ENCODE results near the gene SYCE3.

Gene SYCE3

GRCh38 chr22:50605002-50605612 is 42.4 kb upstream of the SYCE3 start:
- TF ChIP-seq CTCF (conservative IDR thresholded peaks at IDR 0.05; ENCODE audit: low read depth), result no peak
- no peak overlapping the region for H3K27ac ChIP-seq
- POLR2A ChIA-PET (ENCODE audit: low non-redundant PET), result no interaction called here
- no peak for DNase-seq (ENCODE audit: low spot score)
- CTCF ChIA-PET, result no interaction called here

DNA sequence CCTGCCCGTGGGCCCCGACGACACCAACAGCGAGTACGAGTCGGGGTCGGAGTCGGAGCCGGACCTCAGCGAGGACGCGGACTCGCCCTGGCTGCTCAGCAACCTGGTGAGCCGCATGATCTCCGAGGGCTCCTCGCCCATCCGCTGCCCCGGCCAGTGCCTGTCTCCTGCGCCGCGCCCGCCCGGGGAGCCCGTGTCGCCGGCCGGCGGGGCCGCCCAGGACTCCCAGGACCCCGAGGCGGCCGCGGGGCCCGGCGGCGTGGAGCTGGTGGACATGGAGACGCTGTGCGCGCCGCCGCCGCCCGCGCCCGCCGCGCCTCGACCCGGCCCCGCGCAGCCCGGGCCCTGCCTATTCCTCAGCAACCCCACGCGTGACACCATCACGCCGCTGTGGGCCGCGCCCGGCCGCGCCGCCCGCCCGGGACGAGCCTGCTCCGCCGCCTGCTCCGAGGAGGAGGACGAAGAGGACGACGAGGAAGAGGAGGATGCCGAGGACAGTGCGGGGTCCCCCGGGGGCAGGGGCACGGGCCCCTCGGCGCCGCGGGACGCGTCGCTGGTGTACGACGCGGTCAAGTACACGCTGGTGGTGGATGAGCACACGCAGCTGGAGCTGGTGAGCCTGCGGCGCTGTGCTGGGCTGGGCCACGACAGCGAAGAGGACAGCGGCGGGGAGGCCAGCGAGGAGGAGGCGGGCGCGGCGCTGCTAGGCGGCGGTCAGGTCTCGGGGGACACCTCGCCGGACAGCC is 41.7 kb upstream of the SYCE3 start:
- CTCF ChIA-PET, result no interaction called here
- no peak for DNase-seq (ENCODE audit: low spot score)
- TF ChIP-seq CTCF (conservative IDR thresholded peaks at IDR 0.05; ENCODE audit: low read depth), result no peak
- POLR2A ChIA-PET (ENCODE audit: low non-redundant PET), result no interaction called here
- H3K27ac ChIP-seq, result no peak overlapping the region

DNA sequence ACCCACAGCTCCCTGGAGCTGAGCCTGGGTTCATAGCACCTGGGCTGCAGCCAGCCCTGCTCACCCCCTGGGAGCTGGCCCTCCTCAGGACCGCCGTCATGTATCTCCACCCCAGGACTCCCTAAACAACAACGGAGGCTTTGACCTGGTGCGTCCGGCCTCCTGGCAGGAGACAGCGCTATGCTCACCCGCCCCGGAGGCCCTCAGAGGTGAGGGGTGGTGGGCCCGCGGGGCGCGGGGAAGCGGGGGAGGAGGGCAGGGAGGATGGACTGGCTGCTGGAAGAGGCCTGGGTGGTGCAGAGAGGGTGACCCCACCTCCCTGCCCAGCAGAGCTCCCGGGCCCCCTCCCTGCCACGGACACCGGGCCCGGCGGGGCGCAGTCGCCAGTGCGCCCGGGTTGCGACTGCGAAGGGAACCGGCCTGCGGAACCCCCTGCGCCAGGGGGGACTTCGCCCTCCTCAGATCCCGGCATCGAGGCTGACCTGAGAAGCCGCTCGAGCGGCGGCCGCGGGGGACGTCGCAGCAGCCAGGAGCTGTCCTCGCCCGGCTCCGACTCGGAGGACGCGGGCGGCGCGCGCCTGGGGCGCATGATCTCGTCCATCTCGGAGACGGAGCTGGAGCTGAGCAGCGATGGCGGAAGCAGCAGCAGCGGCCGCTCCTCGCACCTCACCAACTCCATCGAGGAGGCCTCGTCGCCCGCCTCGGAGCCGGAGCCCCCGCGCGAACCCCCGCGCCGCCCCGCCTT is 41.0 kb upstream of the SYCE3 start:
- ChIA-PET CTCF (no interaction called here), POLR2A (ENCODE audit: low non-redundant PET) (no interaction called here)
- no peak overlapping the region for H3K27ac ChIP-seq
- DNase-seq (ENCODE audit: low spot score), result no peak
- no peak for TF ChIP-seq CTCF (conservative IDR thresholded peaks at IDR 0.05; ENCODE audit: low read depth)

- TF ChIP-seq CTCF (conservative IDR thresholded peaks at IDR 0.05; ENCODE audit: low read depth), result no peak
- H3K27ac ChIP-seq, result no peak overlapping the region
- ChIA-PET POLR2A (ENCODE audit: low non-redundant PET) (no interaction called here), CTCF (no interaction called here)
- no peak for DNase-seq (ENCODE audit: low spot score)
Observed at GRCh38 chr22:50602338-50602700, 39.6 kb upstream of the SYCE3 start.

DNA sequence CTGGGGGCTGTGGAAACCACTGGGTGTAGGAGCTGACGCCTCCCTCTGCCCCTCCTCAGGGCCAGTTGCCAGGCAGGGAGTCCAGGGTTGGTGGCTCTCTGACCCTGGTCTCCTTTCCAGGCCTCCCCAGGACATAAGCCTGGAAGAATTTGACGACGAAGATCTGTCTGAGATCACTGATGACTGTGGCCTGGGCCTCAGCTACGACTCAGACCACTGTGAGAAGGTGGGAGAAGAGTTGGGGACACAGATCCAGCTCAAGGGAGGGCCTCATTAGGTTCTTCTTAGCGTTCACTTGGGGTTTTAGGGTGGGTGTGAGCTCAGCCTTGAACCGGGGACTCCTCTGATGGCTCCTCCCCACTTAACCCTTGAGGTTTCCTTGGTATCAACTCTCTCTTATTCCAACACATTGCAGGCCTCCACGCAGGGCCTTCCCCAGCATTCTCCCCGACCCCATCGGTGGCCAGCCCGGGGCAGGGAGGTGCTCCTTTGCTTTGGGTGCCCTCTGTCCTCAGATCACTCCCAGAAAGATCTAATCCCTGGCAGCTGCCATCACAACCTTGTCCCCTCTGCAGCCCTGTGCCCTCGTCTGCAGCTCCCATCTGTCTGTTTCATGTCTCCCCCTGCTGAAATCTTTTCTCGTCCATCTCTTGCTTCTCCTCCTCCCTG is 39.1 kb upstream of the SYCE3 start:
- ChIA-PET POLR2A (ENCODE audit: low non-redundant PET) (no interaction called here), CTCF (no interaction called here)
- no peak overlapping the region for H3K27ac ChIP-seq
- DNase-seq (ENCODE audit: low spot score), result no peak
- TF ChIP-seq CTCF (conservative IDR thresholded peaks at IDR 0.05; ENCODE audit: low read depth), result no peak

GRCh38 chr22:50600967-50601668 is 38.4 kb upstream of the SYCE3 start:
- DNase-seq (ENCODE audit: low spot score), result no peak
- POLR2A ChIA-PET (ENCODE audit: low non-redundant PET), result no interaction called here
- no peak for TF ChIP-seq CTCF (conservative IDR thresholded peaks at IDR 0.05; ENCODE audit: low read depth)

More at GRCh38 chr22:50600967-50601668, 38.4 kb upstream of the SYCE3 start:
- no peak overlapping the region for H3K27ac ChIP-seq
- CTCF ChIA-PET, result no interaction called here

All from RWPE1 (cell line).